ENCODE results near the gene BEST3.

GRCh38 chr12:69642531-69642930 lies 56.6 kb downstream of the BEST3 start:
- TF ChIP-seq CTCF (IDR thresholded peaks at IDR 0.05), result no peak
- TF ChIP-seq ZFX (IDR thresholded peaks at IDR 0.05; ENCODE audit: borderline replicate concordance), result no peak

Measured in 22Rv1 (cell line).